ENCODE measurements around the gene ACBD7.
A peak's percentile ranks its signal among the peaks of the same experiment; 100 is the strongest.

- TF ChIP-seq CTCF (IDR thresholded peaks at IDR 0.05) (no peak), POLR2A (IDR thresholded peaks at IDR 0.05) (peak; percentile 71 to 76)
These were observed 8.6 kb upstream of the ACBD7 start, which contains the start of gene RPP38 for GRCh38 chr10:15097011-15097812.

Measured in uterus (tissue), 2 donors.